HEK293T (cell line): Measurements from ENCODE around the gene CAMK1.

Experiments
- BHLHE40 ChIP-seq: fragments of 450-650 bp; IDR thresholded peaks from 2 replicates; pipeline ENCODE4 v1.6.1; 2016; ENCODE audit warnings: mild to moderate bottlenecking, moderate library complexity, borderline replicate concordance
- CTBP1 ChIP-seq: fragments of 450-650 bp; IDR thresholded peaks from 2 replicates; pipeline ENCODE4 v1.6.1; 2016; ENCODE audit warnings: borderline replicate concordance
- ELF4 ChIP-seq: fragments of 450-650 bp; IDR thresholded peaks from 2 replicates; pipeline ENCODE4 v1.6.1; 2017; ENCODE audit warnings: antibody characterized with exemption
- FOXA1 ChIP-seq: fragments of 450-650 bp; IDR thresholded peaks from 2 replicates; pipeline ENCODE4 v1.6.1; 2016; ENCODE audit warnings: mild to moderate bottlenecking
- FOXK2 ChIP-seq: fragments of 450-650 bp; IDR thresholded peaks from 2 replicates; pipeline ENCODE4 v1.6.1; 2016; ENCODE audit warnings: mild to moderate bottlenecking
- FOXM1 ChIP-seq: fragments of 450-650 bp; IDR thresholded peaks from 2 replicates; pipeline ENCODE4 v1.6.1; 2017; ENCODE audit warnings: mild to moderate bottlenecking, borderline replicate concordance
- HDGF ChIP-seq: fragments of 450-650 bp; IDR thresholded peaks from 2 replicates; pipeline ENCODE4 v1.6.1; 2017; ENCODE audit warnings: antibody characterized with exemption, borderline replicate concordance
- NFRKB ChIP-seq: fragments of 450-650 bp; IDR thresholded peaks from 2 replicates; pipeline ENCODE4 v1.6.1; 2016; ENCODE audit warnings: mild to moderate bottlenecking, moderate library complexity
- SP1 ChIP-seq: fragments of 450-650 bp; IDR thresholded peaks from 2 replicates; pipeline ENCODE4 v1.6.1; 2017
- SUZ12 ChIP-seq: fragments of 450-650 bp; IDR thresholded peaks from 2 replicates; pipeline ENCODE4 v1.6.1; 2016; ENCODE audit warnings: mild to moderate bottlenecking
- TARDBP ChIP-seq: fragments of 450-650 bp; IDR thresholded peaks from 2 replicates; pipeline ENCODE4 v1.6.1; 2016
- ZNF384 ChIP-seq: fragments of 450-650 bp; IDR thresholded peaks from 2 replicates; pipeline ENCODE4 v1.6.1; 2016
- TF ChIP-seq, protein P1 (sequence below): fragments of 450-650 bp; IDR thresholded peaks from 2 replicates; pipeline ENCODE4 v1.6.1; 2016

DNA sequence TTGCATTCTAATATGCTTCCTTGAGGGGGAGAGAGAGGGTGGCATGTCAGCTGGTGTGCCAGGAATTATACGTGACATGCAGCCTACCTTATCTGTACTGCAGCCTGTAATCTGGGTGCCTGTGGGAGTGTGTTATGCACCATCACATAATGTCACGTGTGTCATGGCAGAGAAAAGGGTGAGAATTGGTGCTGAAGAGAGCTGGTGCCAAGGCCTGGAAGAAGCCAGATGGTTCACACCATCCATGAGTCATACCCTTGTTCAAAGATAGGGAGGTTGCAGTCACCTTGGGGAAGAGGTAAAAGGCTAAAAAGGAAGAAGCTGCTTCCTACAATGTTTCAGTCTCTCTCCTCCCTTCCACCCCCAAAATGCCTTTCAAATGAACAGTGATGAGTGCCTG is 32.9 kb downstream of the CAMK1 start:
- TF ChIP-seq HDGF (no peak), FOXK2 (no peak), FOXM1 (no peak), FOXA1 (no peak), SP1 (no peak), SUZ12 (no peak), TARDBP (no peak), NFRKB (no peak), BHLHE40 (no peak), ELF4 (no peak), CTBP1 (no peak), ZNF384 (no peak)
- TF ChIP-seq, protein P1, sequence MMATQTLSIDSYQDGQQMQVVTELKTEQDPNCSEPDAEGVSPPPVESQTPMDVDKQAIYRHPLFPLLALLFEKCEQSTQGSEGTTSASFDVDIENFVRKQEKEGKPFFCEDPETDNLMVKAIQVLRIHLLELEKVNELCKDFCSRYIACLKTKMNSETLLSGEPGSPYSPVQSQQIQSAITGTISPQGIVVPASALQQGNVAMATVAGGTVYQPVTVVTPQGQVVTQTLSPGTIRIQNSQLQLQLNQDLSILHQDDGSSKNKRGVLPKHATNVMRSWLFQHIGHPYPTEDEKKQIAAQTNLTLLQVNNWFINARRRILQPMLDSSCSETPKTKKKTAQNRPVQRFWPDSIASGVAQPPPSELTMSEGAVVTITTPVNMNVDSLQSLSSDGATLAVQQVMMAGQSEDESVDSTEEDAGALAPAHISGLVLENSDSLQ: no peak
